HG03064 (cell line): ENCODE measurements around the gene CDH23.

Experiments used
- ATAC-seq: cut with Tn5 transposase; IDR thresholded peaks from one replicate; pipeline ENCODE4 v1.9.1; 2021; ENCODE audit warnings: low read depth; ENCODE audit not compliant: unreplicated experiment

The CDH23 gene

GRCh38 chr10:71695502-71696476 lies 299.1 kb downstream of the CDH23 start:
- no peak for ATAC-seq

GRCh38 chr10:71696628-71697326 lies 300.1 kb downstream of the CDH23 start:
- no peak for ATAC-seq

- no peak for ATAC-seq
Measured at GRCh38 chr10:71697938-71698709, 301.4 kb downstream of the CDH23 start.

- ATAC-seq = no peak
Measured at GRCh38 chr10:71698737-71699136, 302.0 kb downstream of the CDH23 start.

- ATAC-seq = no peak
Measured at GRCh38 chr10:71700731-71701368, 304.1 kb downstream of the CDH23 start.

- ATAC-seq = no peak
Measured at GRCh38 chr10:71701496-71702132, 304.9 kb downstream of the CDH23 start.

- no peak for ATAC-seq
Measured at GRCh38 chr10:71703577-71703976, 306.9 kb downstream of the CDH23 start.

GRCh38 chr10:71704816-71705215 lies 308.1 kb downstream of the CDH23 start:
- no peak for ATAC-seq

GRCh38 chr10:71705582-71705981 lies 308.9 kb downstream of the CDH23 start:
- ATAC-seq = no peak

- no peak for ATAC-seq
Measured at GRCh38 chr10:71706216-71707121, 309.7 kb downstream of the CDH23 start.

GRCh38 chr10:71707240-71707789 lies 310.6 kb downstream of the CDH23 start:
- ATAC-seq = no peak

GRCh38 chr10:71708301-71708703 lies 311.6 kb downstream of the CDH23 start:
- ATAC-seq = no peak

GRCh38 chr10:71708897-71709882 lies 312.5 kb downstream of the CDH23 start:
- no peak for ATAC-seq

- ATAC-seq = no peak
Measured at GRCh38 chr10:71710519-71710918, 313.8 kb downstream of the CDH23 start.

GRCh38 chr10:71711052-71711623 lies 314.4 kb downstream of the CDH23 start:
- ATAC-seq = no peak

- ATAC-seq = no peak
Measured at GRCh38 chr10:71712170-71712569, 315.4 kb downstream of the CDH23 start.

GRCh38 chr10:71712572-71713134 lies 315.9 kb downstream of the CDH23 start:
- ATAC-seq = no peak
